GM21786 (cell line): Measurements from ENCODE around the gene ZFYVE1.
"Not testable (repeated sequence)": the region's sequence is repeated elsewhere in the genome, so short reads cannot be mapped to it uniquely, and the experiment has no call there.

Source experiments
- ATAC-seq: cut with Tn5 transposase; IDR thresholded peaks from one replicate; pipeline ENCODE4 v1.9.1; 2021; ENCODE audit not compliant: unreplicated experiment

Gene ZFYVE1

DNA sequence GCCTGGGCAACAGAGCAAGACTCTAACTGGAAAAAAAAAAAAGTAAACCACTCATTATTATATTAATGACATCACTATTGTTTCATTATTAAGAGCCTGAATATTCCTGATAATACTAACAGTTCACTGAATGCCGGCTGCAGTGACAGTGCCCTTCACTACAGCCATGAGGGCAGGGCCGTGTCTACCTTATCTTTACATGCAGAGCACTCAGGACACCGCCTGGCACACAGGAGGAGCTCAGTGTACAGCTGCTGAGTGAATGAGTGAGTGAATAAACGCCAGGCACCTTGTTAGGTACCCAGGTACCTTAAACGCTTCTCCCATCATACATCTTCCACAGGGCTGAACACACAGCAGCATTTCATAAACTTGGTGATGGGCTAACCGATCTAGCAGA lies 23.2 kb downstream of the ZFYVE1 start:
- no peak for ATAC-seq

GRCh38 chr14:73000073-73000472 lies 26.8 kb downstream of the ZFYVE1 start:
- ATAC-seq, result no peak

GRCh38 chr14:72999316-72999715 lies 27.6 kb downstream of the ZFYVE1 start:
- no peak for ATAC-seq

DNA sequence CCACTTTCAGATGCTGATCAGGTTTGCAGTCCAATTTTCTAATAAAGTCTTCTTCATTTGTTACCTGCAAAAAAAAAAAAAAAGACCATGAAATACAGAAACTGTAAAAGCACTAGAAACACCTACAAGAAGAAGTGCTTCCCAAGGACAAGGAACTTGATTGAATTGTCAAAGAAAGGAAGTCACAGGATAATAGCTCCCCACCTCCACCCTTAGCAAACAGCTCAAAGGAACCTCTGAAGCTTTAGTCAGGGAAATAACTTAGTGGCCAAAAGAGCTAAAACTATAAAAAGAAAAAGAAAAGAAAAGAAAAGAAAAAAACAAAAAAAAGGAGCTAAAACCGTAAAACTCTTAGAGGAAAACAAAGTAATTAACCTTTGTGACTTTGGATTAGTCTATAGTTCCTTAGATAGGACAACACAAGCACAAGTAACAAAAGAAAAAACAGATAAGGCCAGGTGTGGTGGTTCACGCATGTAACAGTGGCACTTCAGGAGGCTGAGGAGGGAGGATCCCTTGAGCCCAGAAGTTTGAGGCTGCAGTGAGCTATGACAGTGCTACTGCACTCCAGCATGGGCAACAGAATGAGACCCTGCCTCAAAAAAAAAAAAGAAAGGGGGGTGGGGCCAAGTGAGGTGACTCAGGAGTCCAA lies 28.5 kb downstream of the ZFYVE1 start:
- ATAC-seq, result no peak

DNA sequence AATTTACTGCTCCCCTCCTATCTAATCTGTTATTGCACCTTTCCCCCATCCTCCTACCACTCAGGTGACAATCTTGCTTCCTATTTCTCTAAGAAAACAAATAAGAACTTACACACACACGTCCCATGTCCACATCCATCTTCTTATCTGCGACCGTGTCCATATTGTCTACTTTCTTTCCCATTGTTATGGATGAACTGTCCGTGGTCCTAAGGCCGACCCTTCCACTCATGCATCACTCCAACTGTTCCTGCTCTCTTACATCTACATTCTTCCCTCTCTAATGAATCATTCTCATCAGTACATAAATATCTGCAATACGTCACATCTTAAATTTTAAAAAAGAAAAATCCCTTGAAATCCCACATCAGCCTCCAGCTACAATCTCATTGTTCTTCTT lies 30.0 kb downstream of the ZFYVE1 start:
- no peak for ATAC-seq

DNA sequence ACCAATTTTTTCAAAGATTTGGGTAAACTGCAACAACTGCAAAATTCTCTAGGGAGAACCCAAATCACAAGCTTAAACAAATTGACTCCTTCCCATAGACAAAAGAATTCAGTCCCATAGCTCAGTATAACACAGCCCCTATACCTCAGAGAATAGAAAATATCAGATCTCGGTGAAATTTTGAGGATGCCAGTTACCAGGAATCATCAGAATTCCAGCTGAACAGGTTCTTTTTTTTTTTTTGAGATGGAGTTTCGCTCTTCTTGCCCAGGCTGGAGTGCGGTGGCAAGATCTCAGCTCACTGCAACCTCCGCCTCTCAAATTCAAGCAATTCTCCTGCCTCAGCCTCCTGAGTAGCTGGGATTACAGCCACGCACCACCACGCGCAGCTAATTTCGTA lies 36.7 kb downstream of the ZFYVE1 start:
- no peak for ATAC-seq

DNA sequence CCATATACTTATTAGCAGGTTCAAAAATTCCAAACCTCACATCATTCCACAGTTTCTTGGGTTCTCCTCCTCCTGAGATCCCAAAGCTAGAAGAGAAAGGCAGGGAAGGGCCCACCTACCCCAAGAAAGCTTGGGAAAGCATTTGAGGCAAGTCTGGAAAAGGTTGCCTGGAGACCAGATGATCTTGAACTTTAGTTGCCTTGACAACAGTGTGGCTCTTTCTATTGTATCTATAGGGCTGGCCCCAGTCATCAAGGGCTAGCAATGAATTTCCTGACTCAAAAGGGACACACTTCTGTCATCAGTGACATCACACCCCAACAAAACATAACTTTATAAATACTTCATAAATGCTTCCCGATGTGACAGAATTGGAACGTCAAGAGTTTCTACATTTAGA lies 40.0 kb downstream of the ZFYVE1 start:
- ATAC-seq, result no peak

- no peak for ATAC-seq
Measured at GRCh38 chr14:72986214-72986613, 40.7 kb downstream of the ZFYVE1 start.

DNA sequence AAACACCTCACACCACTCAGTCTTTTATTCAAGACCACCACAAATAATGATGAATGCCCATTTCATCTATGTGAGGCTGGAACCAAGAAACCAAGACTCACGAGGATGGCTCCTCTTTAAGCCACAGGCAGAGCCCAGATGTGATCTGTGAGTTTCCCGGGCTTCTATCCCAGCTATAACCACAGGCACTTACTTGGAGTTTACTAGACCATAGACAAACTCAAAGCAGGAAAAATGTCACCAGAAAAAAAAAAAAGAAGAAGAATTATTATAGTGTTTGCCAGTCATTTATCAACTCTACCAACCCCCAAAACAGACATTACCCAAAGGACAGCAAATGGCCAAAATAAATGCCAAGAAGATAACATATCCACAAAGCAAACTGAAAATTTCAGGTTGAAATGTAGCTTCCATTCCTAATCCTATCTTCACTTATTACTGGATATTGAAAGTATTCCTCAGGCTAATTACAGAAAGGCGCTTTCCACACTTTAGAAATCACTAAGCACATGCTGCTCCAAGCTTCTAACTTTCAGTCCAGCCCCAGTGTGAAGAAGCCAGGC lies 44.7 kb downstream of the ZFYVE1 start:
- ATAC-seq, result no peak

DNA sequence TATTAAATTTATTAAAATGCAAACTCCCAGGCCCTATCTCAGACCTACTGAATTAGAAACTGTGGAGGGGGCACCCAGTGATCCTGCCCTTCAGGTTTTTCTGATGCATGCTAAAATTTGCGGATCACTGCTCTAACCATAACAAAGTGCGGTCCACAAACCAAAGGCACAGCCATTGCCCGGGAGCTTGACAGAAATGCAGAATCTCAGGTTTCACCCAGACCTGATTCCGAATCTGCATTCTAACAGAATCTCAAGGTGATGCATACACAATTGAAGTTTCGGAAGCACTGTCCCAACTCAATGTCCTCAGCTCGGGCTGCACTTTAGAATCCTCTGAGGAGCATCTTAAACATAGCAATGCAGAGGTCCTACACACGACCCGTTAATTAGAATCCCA lies 46.0 kb downstream of the ZFYVE1 start:
- ATAC-seq, result no peak

- no peak for ATAC-seq
Measured at GRCh38 chr14:72978856-72979255, 48.0 kb downstream of the ZFYVE1 start.

DNA sequence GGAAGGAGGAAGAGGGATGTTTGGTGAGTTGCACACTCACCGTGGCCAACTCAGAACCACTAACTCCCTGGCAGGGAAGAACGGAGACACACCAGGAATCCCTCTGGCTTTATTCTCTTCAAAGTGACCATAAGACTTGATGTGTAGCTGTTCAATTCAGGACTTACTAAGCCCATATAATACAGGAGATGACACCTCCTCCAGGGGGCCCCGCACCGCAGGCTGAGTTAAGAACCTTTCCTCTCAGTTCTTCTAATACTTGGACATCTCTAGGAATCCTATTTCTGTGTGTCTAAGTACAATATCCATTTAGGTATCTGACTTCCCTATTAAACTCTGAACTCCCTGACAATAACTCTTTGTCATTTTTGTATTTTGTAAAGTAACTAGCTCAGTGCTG lies 51.1 kb downstream of the ZFYVE1 start:
- ATAC-seq, result no peak

- no peak for ATAC-seq
Measured at GRCh38 chr14:72974661-72975060, 52.2 kb downstream of the ZFYVE1 start.

- no peak for ATAC-seq
Measured at GRCh38 chr14:72970824-72971434, 56.0 kb downstream of the ZFYVE1 start.

DNA sequence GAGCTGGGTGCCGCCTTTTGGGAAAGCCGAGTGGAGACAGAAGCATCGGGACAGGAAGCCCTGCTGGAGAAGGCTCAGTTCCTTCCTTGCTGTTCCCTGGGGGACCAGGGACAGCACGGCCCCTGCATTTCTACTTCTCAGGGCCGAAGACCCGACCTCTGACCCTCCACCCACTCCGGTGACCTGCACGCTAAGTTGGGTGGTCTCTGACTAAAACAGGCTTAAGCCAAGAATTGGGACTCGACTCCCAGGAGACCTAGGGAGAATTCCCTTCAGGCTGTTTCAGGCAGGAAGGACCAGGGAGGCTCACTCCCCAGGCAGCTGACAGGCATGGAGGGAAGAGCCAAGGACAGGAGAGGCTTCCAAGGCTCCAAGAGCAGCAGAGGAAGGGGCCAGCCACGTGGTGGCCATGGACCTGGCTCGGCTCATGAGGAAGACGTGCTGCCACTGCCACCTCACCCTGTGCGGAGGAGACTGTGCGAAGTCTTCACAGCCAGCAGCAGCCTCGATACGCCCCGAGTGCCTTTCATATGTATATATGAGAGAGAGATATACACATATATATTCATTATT lies 56.8 kb downstream of the ZFYVE1 start:
- no peak for ATAC-seq

GRCh38 chr14:72968316-72968715 lies 58.6 kb downstream of the ZFYVE1 start:
- no peak for ATAC-seq

DNA sequence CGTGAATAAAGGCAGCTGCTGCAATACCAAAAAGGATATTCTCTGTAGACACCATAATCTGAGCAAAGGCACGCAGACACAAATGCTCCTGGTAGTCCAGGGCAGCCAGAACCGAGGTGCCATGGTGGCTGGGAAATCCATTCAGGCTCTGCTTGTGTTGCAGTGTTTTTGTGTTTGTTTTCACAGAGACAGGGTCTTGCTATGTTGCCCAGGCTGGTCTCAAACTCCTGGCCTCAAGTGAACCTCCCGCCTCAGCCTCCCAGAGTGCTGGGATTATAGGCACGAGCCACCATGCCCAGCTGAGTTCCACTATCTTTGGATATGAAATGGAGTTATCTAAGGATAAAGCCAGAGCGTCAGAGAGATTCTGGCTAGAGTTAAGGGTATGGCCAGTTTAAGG lies 60.9 kb downstream of the ZFYVE1 start:
- ATAC-seq, result no peak

DNA sequence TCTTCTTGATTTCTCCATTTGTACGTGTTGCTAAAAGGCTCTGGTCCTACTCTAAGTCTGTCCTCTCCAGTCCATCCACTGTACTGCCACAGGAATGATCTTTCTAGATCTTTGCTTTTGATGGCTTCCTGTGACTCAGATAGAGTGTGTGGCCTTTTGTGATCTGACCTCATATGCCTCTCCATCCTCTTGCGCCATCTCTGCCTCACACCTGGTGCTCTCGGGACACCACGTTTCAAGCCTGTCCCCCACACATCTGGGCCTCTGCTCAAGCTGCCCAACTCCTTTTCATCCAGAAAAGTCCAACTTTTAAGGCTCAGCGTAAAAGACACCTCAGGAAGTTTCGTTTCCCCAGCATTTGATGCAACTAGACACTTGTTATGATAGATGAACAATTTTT lies 61.7 kb downstream of the ZFYVE1 start:
- no peak for ATAC-seq

GRCh38 chr14:72962829-72963312 lies 64.0 kb downstream of the ZFYVE1 start:
- ATAC-seq, result no peak

- not testable (repeated sequence) for ATAC-seq
Measured at GRCh38 chr14:72962336-72962754, 64.6 kb downstream of the ZFYVE1 start.

DNA sequence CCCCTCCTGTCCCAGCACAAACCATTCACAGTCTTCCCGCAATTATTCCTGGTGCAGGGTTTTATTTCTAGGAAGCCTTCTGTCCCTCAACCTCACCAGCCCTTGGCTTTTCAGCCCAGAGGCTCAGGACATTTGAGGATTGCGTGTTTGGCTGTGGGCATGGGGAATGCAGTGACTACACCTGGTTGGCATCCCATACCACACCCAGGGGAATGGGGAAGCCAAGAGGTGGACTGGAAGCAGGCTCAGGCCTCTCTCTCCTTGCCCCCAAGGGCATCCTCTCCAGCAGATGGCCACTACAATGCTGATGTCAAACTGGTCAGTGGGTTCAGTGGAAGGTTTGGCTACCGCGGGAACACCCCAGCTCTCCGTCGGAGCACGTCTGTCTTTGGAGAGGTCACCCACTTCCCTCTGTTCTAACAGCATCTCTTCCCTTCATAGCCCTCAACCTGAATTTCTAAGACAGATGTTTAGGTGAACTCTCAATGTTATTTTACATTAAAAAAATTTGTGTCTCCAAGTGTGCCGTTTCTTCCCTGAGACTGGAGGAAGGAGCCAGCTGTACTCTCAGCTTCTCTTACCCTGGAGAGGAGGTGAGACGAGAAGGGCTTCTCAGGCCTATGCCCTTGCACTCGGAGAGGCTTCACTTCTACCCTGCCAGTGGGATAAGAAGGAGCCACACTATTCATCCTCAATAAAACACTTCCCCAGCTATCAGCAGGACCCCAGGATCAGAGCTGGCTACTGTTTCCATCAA lies 65.1 kb downstream of the ZFYVE1 start:
- no peak for ATAC-seq
